ENCODE data around the gene NSG2.
A peak's percentile ranks its signal among the peaks of the same experiment; 100 is the strongest.

The NSG2 gene

DNA sequence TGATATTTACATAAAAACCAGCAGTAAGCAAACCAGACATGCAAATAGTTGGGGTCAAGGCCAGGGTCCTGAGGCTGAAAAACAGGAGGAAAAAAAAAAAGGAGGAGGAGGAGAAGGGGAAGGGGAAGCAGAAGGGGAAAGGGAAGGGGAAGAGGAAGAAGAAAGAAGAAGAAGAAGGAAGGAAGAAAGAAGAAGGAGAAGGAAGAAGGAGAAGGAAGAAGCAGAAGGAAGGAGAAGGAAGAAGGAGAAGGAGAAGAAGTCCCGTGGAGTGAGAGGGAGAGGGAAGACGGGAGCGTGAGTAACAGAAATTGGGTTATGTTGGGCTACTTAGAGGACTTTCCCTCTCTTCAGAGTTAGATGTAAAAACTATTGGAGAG, 24.6 kb upstream of the NSG2 start:
- no peaks in the 10 kb centered on the region for H3K36me3 ChIP-seq (ENCODE audit: control insufficient read depth in 2 of 2, insufficient read depth in 1 of 2, low read length in 2 of 2)
- H3K9me3 ChIP-seq (ENCODE audit: control insufficient read depth, insufficient read depth, low read depth, low read length): no peaks in the 10 kb centered on the region
- ChIA-PET CTCF (interaction anchor here (0.9 to 1.2 kb wide), 2 partner anchors 254 to 297 kb away, joined by 4 to 5 read pairs; no protein-coding TSS in a partner anchor), POLR2A (no interaction called here)
- no peak overlapping the region for H3K27ac ChIP-seq (ENCODE audit: extremely low read depth, low read depth, low read length)
- H3K4me1 ChIP-seq (ENCODE audit: control insufficient read depth, insufficient read depth, low read length): no peaks in the 10 kb centered on the region
- no peak overlapping the region for H3K4me3 ChIP-seq (ENCODE audit: low read depth, low read length)
- TF ChIP-seq PRDM1 (tag by site-specific recombination; IDR thresholded peaks at IDR 0.05): peak; percentile 37; the same call in 1 of the 2 replicates
- TF ChIP-seq, protein P1, sequence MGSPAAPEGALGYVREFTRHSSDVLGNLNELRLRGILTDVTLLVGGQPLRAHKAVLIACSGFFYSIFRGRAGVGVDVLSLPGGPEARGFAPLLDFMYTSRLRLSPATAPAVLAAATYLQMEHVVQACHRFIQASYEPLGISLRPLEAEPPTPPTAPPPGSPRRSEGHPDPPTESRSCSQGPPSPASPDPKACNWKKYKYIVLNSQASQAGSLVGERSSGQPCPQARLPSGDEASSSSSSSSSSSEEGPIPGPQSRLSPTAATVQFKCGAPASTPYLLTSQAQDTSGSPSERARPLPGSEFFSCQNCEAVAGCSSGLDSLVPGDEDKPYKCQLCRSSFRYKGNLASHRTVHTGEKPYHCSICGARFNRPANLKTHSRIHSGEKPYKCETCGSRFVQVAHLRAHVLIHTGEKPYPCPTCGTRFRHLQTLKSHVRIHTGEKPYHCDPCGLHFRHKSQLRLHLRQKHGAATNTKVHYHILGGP (tag by site-specific recombination; IDR thresholded peaks at IDR 0.05): no peak

DNA sequence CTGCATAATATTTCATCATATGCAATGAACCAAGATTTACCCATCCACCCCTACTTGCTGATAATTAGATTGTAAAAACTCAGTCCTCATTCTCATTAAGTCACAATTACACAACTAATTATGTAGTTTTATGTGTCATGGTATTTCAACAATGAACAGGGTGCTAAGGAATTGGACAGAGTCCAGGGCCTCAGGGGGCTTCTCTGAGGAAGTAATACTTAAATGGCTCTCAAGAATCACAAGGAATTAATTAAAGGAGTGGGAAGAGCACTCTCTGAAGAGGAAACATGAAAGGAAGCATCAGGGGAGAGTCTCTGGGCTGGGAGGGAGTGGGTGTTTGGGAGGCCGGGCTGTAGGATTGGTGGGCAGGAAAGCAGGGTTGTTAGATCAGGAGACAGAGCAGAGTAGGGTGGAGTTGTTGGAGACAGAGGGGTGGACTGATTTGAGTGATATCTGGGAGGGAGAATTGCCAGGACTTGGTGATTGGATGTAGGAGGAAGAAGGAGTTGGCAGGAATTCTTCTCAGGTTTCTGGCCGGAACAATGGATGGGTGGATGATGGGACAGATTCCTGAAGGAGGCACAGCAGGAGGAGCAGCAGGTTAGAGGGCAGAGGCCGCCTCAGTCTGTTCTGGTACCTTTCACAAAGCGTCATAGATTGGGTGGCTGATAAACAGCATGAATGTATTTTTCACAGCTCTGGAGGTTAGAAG, 23.0 kb upstream of the NSG2 start:
- TF ChIP-seq PRDM1 (tag by site-specific recombination; IDR thresholded peaks at IDR 0.05): no peak
- TF ChIP-seq ZFHX2 (tag by site-specific recombination; conservative IDR thresholded peaks at IDR 0.05): peak; percentile 93
- peak; percentile 98 for TF ChIP-seq EGR2 (tag by site-specific recombination; IDR thresholded peaks at IDR 0.05; ENCODE audit: low read depth)
- ChIA-PET POLR2A (no interaction called here), CTCF (interaction anchor here (0.7 to 1.2 kb wide), 2 partner anchors 296 to 733 kb away, joined by 3 to 4 read pairs; no protein-coding TSS in a partner anchor)

DNA sequence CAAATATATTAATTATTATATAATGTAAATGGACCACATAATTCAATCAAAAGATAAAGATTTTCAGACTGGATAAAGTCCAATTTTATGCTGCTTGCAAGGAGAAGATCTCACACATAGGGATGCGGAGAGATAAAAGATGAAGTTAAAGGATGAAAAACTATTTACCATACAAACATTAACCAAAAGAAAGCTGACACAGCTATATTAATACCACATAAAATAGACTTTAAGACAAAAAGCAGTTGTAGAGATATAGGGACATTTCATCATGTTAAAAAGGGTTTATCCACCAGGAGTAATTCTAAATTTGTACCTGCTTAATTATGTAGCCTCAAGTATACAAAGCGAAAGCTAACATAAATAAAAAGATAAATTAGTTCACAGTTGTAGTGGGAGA, 15.2 kb upstream of the NSG2 start:
- ChIA-PET POLR2A (no interaction called here), CTCF (interaction anchor here (0.7 to 1.4 kb wide), 5 partner anchors 10 to 785 kb away, joined by 3 to 4 read pairs (median 3); no protein-coding TSS in a partner anchor)
- H3K36me3 ChIP-seq (ENCODE audit: control insufficient read depth in 2 of 2, insufficient read depth in 1 of 2, low read length in 2 of 2): no peaks in the 10 kb centered on the region
- H3K9me3 ChIP-seq (ENCODE audit: control insufficient read depth, insufficient read depth, low read depth, low read length): no peaks in the 10 kb centered on the region
- H3K4me3 ChIP-seq (ENCODE audit: low read depth, low read length): no peak overlapping the region
- TF ChIP-seq, protein P2, sequence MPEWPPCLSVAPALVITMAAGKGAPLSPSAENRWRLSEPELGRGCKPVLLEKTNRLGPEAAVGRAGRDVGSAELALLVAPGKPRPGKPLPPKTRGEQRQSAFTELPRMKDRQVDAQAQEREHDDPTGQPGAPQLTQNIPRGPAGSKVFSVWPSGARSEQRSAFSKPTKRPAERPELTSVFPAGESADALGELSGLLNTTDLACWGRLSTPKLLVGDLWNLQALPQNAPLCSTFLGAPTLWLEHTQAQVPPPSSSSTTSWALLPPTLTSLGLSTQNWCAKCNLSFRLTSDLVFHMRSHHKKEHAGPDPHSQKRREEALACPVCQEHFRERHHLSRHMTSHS (tag by site-specific recombination; IDR thresholded peaks at IDR 0.05): no peak
- TF ChIP-seq BCL11A (tag by site-specific recombination; IDR thresholded peaks at IDR 0.05; ENCODE audit: low read depth): no peak
- TF ChIP-seq, protein P3, sequence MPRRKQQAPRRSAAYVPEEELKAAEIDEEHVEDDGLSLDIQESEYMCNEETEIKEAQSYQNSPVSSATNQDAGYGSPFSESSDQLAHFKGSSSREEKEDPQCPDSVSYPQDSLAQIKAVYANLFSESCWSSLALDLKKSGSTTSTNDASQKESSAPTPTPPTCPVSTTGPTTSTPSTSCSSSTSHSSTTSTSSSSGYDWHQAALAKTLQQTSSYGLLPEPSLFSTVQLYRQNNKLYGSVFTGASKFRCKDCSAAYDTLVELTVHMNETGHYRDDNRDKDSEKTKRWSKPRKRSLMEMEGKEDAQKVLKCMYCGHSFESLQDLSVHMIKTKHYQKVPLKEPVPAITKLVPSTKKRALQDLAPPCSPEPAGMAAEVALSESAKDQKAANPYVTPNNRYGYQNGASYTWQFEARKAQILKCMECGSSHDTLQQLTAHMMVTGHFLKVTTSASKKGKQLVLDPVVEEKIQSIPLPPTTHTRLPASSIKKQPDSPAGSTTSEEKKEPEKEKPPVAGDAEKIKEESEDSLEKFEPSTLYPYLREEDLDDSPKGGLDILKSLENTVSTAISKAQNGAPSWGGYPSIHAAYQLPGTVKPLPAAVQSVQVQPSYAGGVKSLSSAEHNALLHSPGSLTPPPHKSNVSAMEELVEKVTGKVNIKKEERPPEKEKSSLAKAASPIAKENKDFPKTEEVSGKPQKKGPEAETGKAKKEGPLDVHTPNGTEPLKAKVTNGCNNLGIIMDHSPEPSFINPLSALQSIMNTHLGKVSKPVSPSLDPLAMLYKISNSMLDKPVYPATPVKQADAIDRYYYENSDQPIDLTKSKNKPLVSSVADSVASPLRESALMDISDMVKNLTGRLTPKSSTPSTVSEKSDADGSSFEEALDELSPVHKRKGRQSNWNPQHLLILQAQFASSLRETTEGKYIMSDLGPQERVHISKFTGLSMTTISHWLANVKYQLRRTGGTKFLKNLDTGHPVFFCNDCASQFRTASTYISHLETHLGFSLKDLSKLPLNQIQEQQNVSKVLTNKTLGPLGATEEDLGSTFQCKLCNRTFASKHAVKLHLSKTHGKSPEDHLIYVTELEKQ (tag by site-specific recombination; IDR thresholded peaks at IDR 0.05; ENCODE audit: borderline replicate concordance): no peak
- TF ChIP-seq ZNF426 (tag by site-specific recombination; IDR thresholded peaks at IDR 0.05): no peak
- no peak for TF ChIP-seq ZNF544 (tag by site-specific recombination; IDR thresholded peaks at IDR 0.05)
- no peak for TF ChIP-seq ZNF555 (tag by site-specific recombination; conservative IDR thresholded peaks at IDR 0.05)
- TF ChIP-seq, protein P4, sequence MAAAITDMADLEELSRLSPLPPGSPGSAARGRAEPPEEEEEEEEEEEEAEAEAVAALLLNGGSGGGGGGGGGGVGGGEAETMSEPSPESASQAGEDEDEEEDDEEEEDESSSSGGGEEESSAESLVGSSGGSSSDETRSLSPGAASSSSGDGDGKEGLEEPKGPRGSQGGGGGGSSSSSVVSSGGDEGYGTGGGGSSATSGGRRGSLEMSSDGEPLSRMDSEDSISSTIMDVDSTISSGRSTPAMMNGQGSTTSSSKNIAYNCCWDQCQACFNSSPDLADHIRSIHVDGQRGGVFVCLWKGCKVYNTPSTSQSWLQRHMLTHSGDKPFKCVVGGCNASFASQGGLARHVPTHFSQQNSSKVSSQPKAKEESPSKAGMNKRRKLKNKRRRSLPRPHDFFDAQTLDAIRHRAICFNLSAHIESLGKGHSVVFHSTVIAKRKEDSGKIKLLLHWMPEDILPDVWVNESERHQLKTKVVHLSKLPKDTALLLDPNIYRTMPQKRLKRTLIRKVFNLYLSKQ (tag by site-specific recombination; IDR thresholded peaks at IDR 0.05; ENCODE audit: borderline replicate concordance): no peak
- TF ChIP-seq ZNF561 (tag by site-specific recombination; IDR thresholded peaks at IDR 0.05; ENCODE audit: borderline replicate concordance): no peak
- no peak for TF ChIP-seq YY2 (tag by site-specific recombination; IDR thresholded peaks at IDR 0.05)
- no peak for TF ChIP-seq ZNF175 (tag by site-specific recombination; IDR thresholded peaks at IDR 0.05)
- TF ChIP-seq ZNF239 (tag by site-specific recombination; IDR thresholded peaks at IDR 0.05): no peak
- no peak for TF ChIP-seq SETDB1 (IDR thresholded peaks at IDR 0.05; ENCODE audit: insufficient read length, low read length)
- no peak for TF ChIP-seq ZNF155 (tag by site-specific recombination; IDR thresholded peaks at IDR 0.05)
- TF ChIP-seq, protein P5, sequence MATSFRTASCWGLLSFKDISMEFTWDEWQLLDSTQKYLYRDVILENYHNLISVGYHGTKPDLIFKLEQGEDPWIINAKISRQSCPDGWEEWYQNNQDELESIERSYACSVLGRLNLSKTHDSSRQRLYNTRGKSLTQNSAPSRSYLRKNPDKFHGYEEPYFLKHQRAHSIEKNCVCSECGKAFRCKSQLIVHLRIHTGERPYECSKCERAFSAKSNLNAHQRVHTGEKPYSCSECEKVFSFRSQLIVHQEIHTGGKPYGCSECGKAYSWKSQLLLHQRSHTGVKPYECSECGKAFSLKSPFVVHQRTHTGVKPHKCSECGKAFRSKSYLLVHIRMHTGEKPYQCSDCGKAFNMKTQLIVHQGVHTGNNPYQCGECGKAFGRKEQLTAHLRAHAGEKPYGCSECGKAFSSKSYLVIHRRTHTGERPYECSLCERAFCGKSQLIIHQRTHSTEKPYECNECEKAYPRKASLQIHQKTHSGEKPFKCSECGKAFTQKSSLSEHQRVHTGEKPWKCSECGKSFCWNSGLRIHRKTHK (tag by site-specific recombination; IDR thresholded peaks at IDR 0.05): no peak
- no peak for TF ChIP-seq ZNF677 (tag by site-specific recombination; IDR thresholded peaks at IDR 0.05)
- TF ChIP-seq TRIM28 (IDR thresholded peaks at IDR 0.05; ENCODE audit: borderline replicate concordance, low read length): no peak
- no peak for TF ChIP-seq ZNF785 (tag by site-specific recombination; IDR thresholded peaks at IDR 0.05)
- no peak overlapping the region for H3K27ac ChIP-seq (ENCODE audit: extremely low read depth, low read depth, low read length)
- no peaks in the 10 kb centered on the region for H3K4me1 ChIP-seq (ENCODE audit: control insufficient read depth, insufficient read depth, low read length)

More for the DNA sequence above, 23.0 kb upstream of the NSG2 start:
- Histone ChIP-seq H3K27ac (ENCODE audit: extremely low read depth, low read depth, low read length) (no peak overlapping the region), H3K4me3 (ENCODE audit: low read depth, low read length) (no peak overlapping the region), H3K9me3 (ENCODE audit: control insufficient read depth, insufficient read depth, low read depth, low read length) (no peaks in the 10 kb centered on the region), H3K4me1 (ENCODE audit: control insufficient read depth, insufficient read depth, low read length) (no peaks in the 10 kb centered on the region), H3K36me3 (ENCODE audit: control insufficient read depth in 2 of 2, insufficient read depth in 1 of 2, low read length in 2 of 2) (no peaks in the 10 kb centered on the region)

Data from HEK293 (cell line).